Heart left ventricle (tissue), 16 donors: ENCODE data around the gene PRSS3. TPM values are rescaled to one million over a fixed set of nuclear protein-coding genes. Genes with fewer than 3 reads are reported as not detected.

Experiments used
- ATAC-seq, 4 donors: fragments of 200-7000 bp; cut with Tn5 transposase; one replicate each; pipeline ENCODE4 v1.9.1; 2020 to 2022; ENCODE audit warnings: moderate library complexity in 4 of 4, mild to moderate bottlenecking in 3 of 4, moderate number of reproducible peaks in 1 of 4
- DNase-seq, 5 donors: peaks; one replicate each; pipeline ENCODE4 v3.0.0-alpha.2; 2020
- H3K27ac ChIP-seq, 12 donors: fragments of 200-600 bp; sonication (generic) in 4 of 12; one replicate each; pipeline versions ENCODE4 v1.5.0 to v1.8.0; 2016 to 2022; ENCODE audit warnings: mild to moderate bottlenecking in 2 of 12
- H3K27me3 ChIP-seq, 9 donors: fragments of 200-600 bp; sonication (generic) in 2 of 9; one replicate each; pipeline versions ENCODE4 v1.5.1 to v1.8.0; 2016 to 2022; ENCODE audit warnings: mild to moderate bottlenecking in 3 of 9
- H3K36me3 ChIP-seq, 9 donors: fragments of 200-600 bp; sonication (generic) in 2 of 9; one replicate each; pipeline versions ENCODE4 v1.5.0 to v1.8.0; 2018 to 2022; ENCODE audit warnings: mild to moderate bottlenecking in 2 of 9
- H3K4me1 ChIP-seq, 12 donors: fragments of 200-600 bp; sonication (generic) in 4 of 12; one replicate each; pipeline versions ENCODE4 v1.5.0 to v1.8.0; 2016 to 2022; ENCODE audit warnings: mild to moderate bottlenecking in 3 of 12
- H3K4me3 ChIP-seq, 12 donors: fragments of 200-600 bp; sonication (generic) in 4 of 12; one replicate each; pipeline versions ENCODE4 v1.5.0 to v1.8.0; 2017 to 2022; ENCODE audit warnings: mild to moderate bottlenecking in 9 of 12, moderate library complexity in 4 of 12
- H3K9me3 ChIP-seq, 12 donors: fragments of 200-600 bp; sonication (generic) in 4 of 12; one replicate each; pipeline versions ENCODE4 v1.5.0 to v1.8.0; 2016 to 2022; ENCODE audit warnings: mild to moderate bottlenecking in 1 of 12
- POLR2A ChIP-seq, 2 donors: fragments of 450-650 bp; IDR thresholded peaks; one replicate each; pipeline ENCODE4 v1.6.1; 2017; ENCODE audit warnings: antibody characterized with exemption in 2 of 2, mild to moderate bottlenecking in 2 of 2, moderate library complexity in 2 of 2
- WGBS, 4 donors: extraction: QIAGEN DNeasy Blood & Tissue Kit in 2 of 4; methylation state at CpG; one replicate each; pipeline versions ENCODE4 v1.1.5 to v1.1.7; 2013 to 2018; 5-methylcytosine and 5-hydroxymethylcytosine counted together
- intact Hi-C, 10 donors: fragments of 100-400 bp; cut with DNase I; formaldehyde crosslinking; loops; one replicate each; pipeline versions ENCODE4 v1.11.1 to v1.14.2; 2022
- polyA plus RNA-seq, 2 donors: library from polyadenylated mRNA; stranded (reverse); fragments of 200-250 nt; gene quantifications; one replicate each; pipeline ENCODE4 v1.2.3, GENCODE V29; 2013
- total RNA-seq, 9 donors: library from RNA; depleted of rRNA in 2 of 9; stranded (reverse); fragments of >200 nt in 2 of 9; fragmentation: NEBNext Ultra II Directional in 3 of 9; extraction: Animal tissue kit (Norgen Biotek cat#: 25700) in 3 of 9; gene quantifications; one replicate each; pipeline versions ENCODE4 v1.1.0 to v1.2.4, GENCODE V29; 2016 to 2023
- TF ChIP-seq, protein P1 (sequence below), 12 donors: fragments of 200-600 bp; sonication (generic) in 4 of 12; IDR thresholded peaks; one replicate each; pipeline versions ENCODE4 v1.5.0 to v1.8.0; 2018 to 2022; ENCODE audit warnings: antibody characterized with exemption in 12 of 12, mild to moderate bottlenecking in 5 of 12
- donor health status: ischemic (EF 13 %, LVEDD 7.1; RV severe dilation, severe dysfunction).
- donor health status: healthy with polysubstance abuse.
- donor health status: DM: no; HTN: yes; CAD: no.
- donor health status: DM: no; HTN: no; CAD: no.
- donor health status: ischemic (EF 25% LVEDD 6.9; RV normal size, moderate dysfunction).
- donor health status: ischemic (EF 25% LVEDD 5.7; RV mildly dilated, moderate dysfunction).
- donor health status: healthy.
- donor health status: DM: yes; HTN: yes; CAD: no.
- donor health status: ischemic (EF 35%, LVEDD 5.7; RV mildly dilated, moderate dysfunction).
- donor health status: nonischemic (EF 11% LVEDD 7.7; RV severe dilation, severe dysfunction).
- donor health status: DM: yes; HTN: yes; CAD: no.
- donor health status: PGD.
- donor health status: ischemic (EF 29% LVEDD 5.4; RV normal size, mild dysfunction).
- donor health status: nonischemic (EF 23%, LVEDD 6.1; RV moderate dilation, normal function).

PRSS3 gene
- total and polyA plus RNA-seq, 11 donors = 0.58 to 1.4 (median 1.0) TPM; not detected in 7

DNA sequence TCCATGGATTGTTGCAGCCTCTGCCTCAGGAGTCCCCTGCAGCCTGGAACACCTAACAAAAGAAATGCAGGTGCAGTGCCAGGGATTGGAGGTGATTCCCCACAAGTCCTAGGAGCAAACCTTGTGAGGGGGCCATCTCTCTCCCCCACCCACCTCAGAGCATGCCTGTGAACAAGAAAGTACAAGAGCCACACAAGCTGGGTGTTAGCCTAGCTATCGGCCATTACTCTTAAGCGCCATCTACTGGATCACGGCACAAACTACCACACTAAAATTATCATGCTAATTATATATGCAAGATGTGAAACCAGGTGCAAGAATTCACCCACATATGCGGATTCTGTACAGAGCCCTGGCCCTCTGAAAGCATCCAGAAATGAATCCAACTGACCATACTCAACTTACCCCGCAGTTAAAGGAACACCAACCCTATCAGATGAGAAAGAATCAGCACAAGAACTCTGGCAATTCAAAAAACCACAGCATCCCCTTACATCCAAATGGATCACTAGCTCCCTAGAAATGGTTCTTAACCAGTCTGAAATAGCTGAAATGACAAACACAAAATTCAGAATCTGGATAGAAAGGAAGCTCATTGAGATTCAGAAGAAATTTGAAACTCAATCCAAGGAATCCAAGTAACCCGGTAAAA lies 16.5 kb upstream of the PRSS3 start:
- 16 to 19% (median 17%) methylated on average over 6 of the region's 6 CpGs for WGBS, 4 donors
- Histone ChIP-seq H3K4me3 (no peak overlapping the region), H3K9me3 (peaks cover 0 to 5% (median 0%) of the 10 kb centered on the region in 12 donors), H3K4me1 (no peaks in the 10 kb centered on the region), H3K27me3 (peaks cover 0 to 4% (median 0%) of the 10 kb centered on the region in 9 donors), H3K27ac (no peak overlapping the region), H3K36me3 (no peaks in the 10 kb centered on the region)
- ATAC-seq (peak in 3 of 4 donors; percentile 56 to 80 (median 78)), DNase-seq (peak in 1 of 5 donors; percentile 18)
- intact Hi-C loops = no loop called here
- TF ChIP-seq POLR2A (IDR thresholded peaks at IDR 0.05) = no peak
- TF ChIP-seq, protein P1, sequence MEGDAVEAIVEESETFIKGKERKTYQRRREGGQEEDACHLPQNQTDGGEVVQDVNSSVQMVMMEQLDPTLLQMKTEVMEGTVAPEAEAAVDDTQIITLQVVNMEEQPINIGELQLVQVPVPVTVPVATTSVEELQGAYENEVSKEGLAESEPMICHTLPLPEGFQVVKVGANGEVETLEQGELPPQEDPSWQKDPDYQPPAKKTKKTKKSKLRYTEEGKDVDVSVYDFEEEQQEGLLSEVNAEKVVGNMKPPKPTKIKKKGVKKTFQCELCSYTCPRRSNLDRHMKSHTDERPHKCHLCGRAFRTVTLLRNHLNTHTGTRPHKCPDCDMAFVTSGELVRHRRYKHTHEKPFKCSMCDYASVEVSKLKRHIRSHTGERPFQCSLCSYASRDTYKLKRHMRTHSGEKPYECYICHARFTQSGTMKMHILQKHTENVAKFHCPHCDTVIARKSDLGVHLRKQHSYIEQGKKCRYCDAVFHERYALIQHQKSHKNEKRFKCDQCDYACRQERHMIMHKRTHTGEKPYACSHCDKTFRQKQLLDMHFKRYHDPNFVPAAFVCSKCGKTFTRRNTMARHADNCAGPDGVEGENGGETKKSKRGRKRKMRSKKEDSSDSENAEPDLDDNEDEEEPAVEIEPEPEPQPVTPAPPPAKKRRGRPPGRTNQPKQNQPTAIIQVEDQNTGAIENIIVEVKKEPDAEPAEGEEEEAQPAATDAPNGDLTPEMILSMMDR (IDR thresholded peaks at IDR 0.05) = peak; percentile 49 to 79 (median 71)

GRCh38 chr9:33780276-33780675 lies 15.1 kb upstream of the PRSS3 start:
- Histone ChIP-seq H3K27me3 (peaks cover 0 to 4% (median 0%) of the 10 kb centered on the region in 9 donors), H3K4me1 (no peaks in the 10 kb centered on the region), H3K9me3 (peaks cover 0 to 5% (median 0%) of the 10 kb centered on the region in 12 donors), H3K27ac (no peak overlapping the region), H3K36me3 (no peaks in the 10 kb centered on the region), H3K4me3 (no peak overlapping the region)
- intact Hi-C loops = no loop called here
- DNase-seq (no peak), ATAC-seq (no peak)
- TF ChIP-seq POLR2A (IDR thresholded peaks at IDR 0.05) = no peak
- TF ChIP-seq, protein P1 (IDR thresholded peaks at IDR 0.05) = no peak

GRCh38 chr9:33781736-33782135 lies 13.6 kb upstream of the PRSS3 start:
- H3K36me3 ChIP-seq = no peaks in the 10 kb centered on the region
- H3K27me3 ChIP-seq = peaks cover 0 to 4% (median 0%) of the 10 kb centered on the region in 9 donors
- TF ChIP-seq POLR2A (IDR thresholded peaks at IDR 0.05) = no peak
- TF ChIP-seq, protein P1 (IDR thresholded peaks at IDR 0.05) = no peak
- ATAC-seq (no peak), DNase-seq (no peak)
- intact Hi-C loops = no loop called here
- H3K4me1 ChIP-seq = no peaks in the 10 kb centered on the region
- no peak overlapping the region for H3K4me3 ChIP-seq
- WGBS, 4 donors = 95 to 100% (median 99%) methylated on average over 1 of the region's 1 CpG
- no peaks in the 10 kb centered on the region for H3K9me3 ChIP-seq
- no peak overlapping the region for H3K27ac ChIP-seq

DNA sequence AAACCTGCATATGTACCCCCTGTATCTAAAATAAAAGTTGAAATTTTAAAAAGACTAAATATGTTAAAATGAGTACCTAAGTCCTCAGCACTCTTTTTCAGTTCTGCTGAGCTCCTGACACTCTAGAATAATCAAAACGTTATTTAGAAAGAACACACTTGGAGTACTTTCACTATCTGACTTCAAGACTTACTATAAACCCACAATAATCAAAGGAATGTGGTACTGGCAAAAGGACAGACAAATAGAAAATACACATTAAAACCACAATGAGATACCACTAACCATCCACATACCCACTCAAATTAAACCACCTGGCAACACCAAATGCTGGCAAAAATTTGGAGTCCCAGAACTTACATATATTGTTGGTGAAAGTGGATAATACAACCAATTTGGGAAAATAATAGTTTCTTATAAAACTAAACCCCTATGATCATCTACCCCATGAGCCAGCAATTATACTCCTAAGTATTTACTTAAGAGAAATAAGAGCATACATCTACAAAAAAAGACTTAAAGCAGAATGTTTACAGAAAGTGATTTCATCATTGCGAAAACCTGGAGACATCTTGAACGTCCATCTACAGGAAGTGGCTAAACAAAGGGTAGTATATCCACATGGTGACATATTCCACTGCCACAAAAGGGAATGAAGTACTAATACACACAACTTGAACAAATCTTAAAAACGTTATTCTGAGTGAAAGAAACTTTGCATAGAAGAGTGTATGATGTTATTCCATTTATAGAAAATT lies 12.8 kb upstream of the PRSS3 start:
- TF ChIP-seq, protein P1 (IDR thresholded peaks at IDR 0.05) = no peak
- no peak for TF ChIP-seq POLR2A (IDR thresholded peaks at IDR 0.05)
- no peaks in the 10 kb centered on the region for H3K27me3 ChIP-seq
- H3K27ac ChIP-seq = no peak overlapping the region
- ATAC-seq = no peak
- DNase-seq = no peak
- H3K4me3 ChIP-seq = no peak overlapping the region
- H3K9me3 ChIP-seq = no peaks in the 10 kb centered on the region
- intact Hi-C loops = no loop called here
- no peaks in the 10 kb centered on the region for H3K36me3 ChIP-seq
- H3K4me1 ChIP-seq = peaks cover 0 to 4% (median 0%) of the 10 kb centered on the region in 12 donors
- WGBS, 4 donors = 53 to 68% (median 57%) methylated on average over 4 of the region's 4 CpGs
